ENCODE results near the gene DIAPH2.

DIAPH2 gene

GRCh38 chrX:96906741-96907140 is 222.1 kb downstream of the DIAPH2 start:
- no peak for TF ChIP-seq CTCF (IDR thresholded peaks at IDR 0.05; ENCODE audit: low read depth, low read length)
- Histone ChIP-seq H3K4me3 (ENCODE audit: low read depth, low read length) (no peak overlapping the region), H3K4me1 (no peaks in the 10 kb centered on the region), H3K9me3 (no peaks in the 10 kb centered on the region), H3K36me3 (no peaks in the 10 kb centered on the region), H3K27me3 (no peaks in the 10 kb centered on the region)
- no peak for DNase-seq

GRCh38 chrX:96907516-96908272 is 223.1 kb downstream of the DIAPH2 start:
- Histone ChIP-seq H3K4me1 (no peaks in the 10 kb centered on the region), H3K9me3 (no peaks in the 10 kb centered on the region), H3K36me3 (no peaks in the 10 kb centered on the region), H3K27me3 (no peaks in the 10 kb centered on the region), H3K4me3 (ENCODE audit: low read depth, low read length) (no peak overlapping the region)
- no peak for DNase-seq
- TF ChIP-seq CTCF (IDR thresholded peaks at IDR 0.05; ENCODE audit: low read depth, low read length): no peak

- Histone ChIP-seq H3K36me3 (no peaks in the 10 kb centered on the region), H3K4me1 (no peaks in the 10 kb centered on the region), H3K4me3 (ENCODE audit: low read depth, low read length) (no peak overlapping the region), H3K9me3 (no peaks in the 10 kb centered on the region), H3K27me3 (no peaks in the 10 kb centered on the region)
- DNase-seq: no peak
- TF ChIP-seq CTCF (IDR thresholded peaks at IDR 0.05; ENCODE audit: low read depth, low read length): no peak
These were observed 224.6 kb downstream of the DIAPH2 start for GRCh38 chrX:96909291-96909690.

- no peak for DNase-seq
- H3K27me3 ChIP-seq: no peaks in the 10 kb centered on the region
- H3K4me1 ChIP-seq: no peaks in the 10 kb centered on the region
- no peak for TF ChIP-seq CTCF (IDR thresholded peaks at IDR 0.05; ENCODE audit: low read depth, low read length)
- no peaks in the 10 kb centered on the region for H3K36me3 ChIP-seq
- no peak overlapping the region for H3K4me3 ChIP-seq (ENCODE audit: low read depth, low read length)
- no peaks in the 10 kb centered on the region for H3K9me3 ChIP-seq
These were observed 234.2 kb downstream of the DIAPH2 start for GRCh38 chrX:96918864-96919263.

- Histone ChIP-seq H3K36me3 (no peaks in the 10 kb centered on the region), H3K27me3 (no peaks in the 10 kb centered on the region), H3K4me3 (ENCODE audit: low read depth, low read length) (no peak overlapping the region), H3K9me3 (no peaks in the 10 kb centered on the region), H3K4me1 (no peaks in the 10 kb centered on the region)
- no peak for DNase-seq
- no peak for TF ChIP-seq CTCF (IDR thresholded peaks at IDR 0.05; ENCODE audit: low read depth, low read length)
These were observed 235.0 kb downstream of the DIAPH2 start for GRCh38 chrX:96919672-96920071.

GRCh38 chrX:96924581-96924980 is 239.9 kb downstream of the DIAPH2 start:
- H3K36me3 ChIP-seq: no peaks in the 10 kb centered on the region

More at GRCh38 chrX:96924581-96924980, 239.9 kb downstream of the DIAPH2 start:
- Histone ChIP-seq H3K27me3 (no peaks in the 10 kb centered on the region), H3K9me3 (no peaks in the 10 kb centered on the region), H3K4me3 (ENCODE audit: low read depth, low read length) (no peak overlapping the region), H3K4me1 (no peaks in the 10 kb centered on the region)
- no peak for TF ChIP-seq CTCF (IDR thresholded peaks at IDR 0.05; ENCODE audit: low read depth, low read length)
- DNase-seq: no peak
